HG02981 (cell line): Measurements from ENCODE around the gene CCIN.

ENCODE experiments used
- ATAC-seq: cut with Tn5 transposase; IDR thresholded peaks from one replicate; pipeline ENCODE4 v1.9.1; 2021; ENCODE audit warnings: mild to moderate bottlenecking, moderate library complexity; ENCODE audit not compliant: unreplicated experiment

Gene CCIN

GRCh38 chr9:36189976-36190375, 20.8 kb downstream of the CCIN start:
- ATAC-seq = no peak

DNA sequence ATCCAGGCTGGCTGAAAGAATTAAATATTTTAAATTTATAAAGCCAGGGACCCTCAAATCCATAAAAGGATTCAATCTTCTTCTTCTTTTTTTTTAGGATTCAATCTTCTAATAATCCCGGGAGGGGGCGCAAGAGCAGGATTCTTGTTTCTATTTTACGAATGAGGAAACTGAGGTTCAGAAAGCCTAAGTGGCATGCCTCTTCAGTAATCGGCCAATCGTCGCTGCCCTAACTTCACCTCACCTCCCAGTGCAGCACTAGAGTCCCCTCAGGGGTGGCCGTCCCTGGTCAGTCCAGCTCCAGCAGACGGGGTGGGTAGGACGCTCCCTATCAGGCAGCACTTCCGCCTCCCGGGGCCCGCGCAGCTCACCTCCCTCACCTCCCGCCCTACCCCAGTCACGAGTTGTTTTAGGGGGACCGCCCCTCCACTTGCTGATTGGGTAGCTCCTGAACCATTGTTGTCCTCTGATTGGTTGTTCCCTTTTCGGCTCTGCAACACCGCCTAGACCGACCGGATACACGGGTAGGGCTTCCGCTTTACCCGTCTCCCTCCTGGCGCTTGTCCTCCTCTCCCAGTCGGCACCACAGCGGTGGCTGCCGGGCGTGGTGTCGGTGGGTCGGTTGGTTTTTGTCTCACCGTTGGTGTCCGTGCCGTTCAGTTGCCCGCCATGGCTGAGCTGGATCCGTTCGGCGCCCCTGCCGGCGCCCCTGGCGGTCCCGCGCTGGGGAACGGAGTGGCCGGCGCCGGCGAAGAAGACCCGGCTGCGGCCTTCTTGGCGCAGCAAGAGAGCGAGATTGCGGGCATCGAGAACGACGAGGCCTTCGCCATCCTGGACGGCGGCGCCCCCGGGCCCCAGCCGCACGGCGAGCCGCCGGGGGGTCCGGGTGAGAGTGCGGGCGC, 21.5 kb downstream of the CCIN start, which contains the start of gene CLTA:
CLTA (plus strand) TSS at position 534 of the 902 bp plus-strand sequence; CDS start at position 670, 136 bp downstream.
- peak; percentile 98 for ATAC-seq

GRCh38 chr9:36191290-36191645, 22.1 kb downstream of the CCIN start:
- ATAC-seq = peak; percentile 8

GRCh38 chr9:36191686-36192085, 22.5 kb downstream of the CCIN start:
- no peak for ATAC-seq

DNA sequence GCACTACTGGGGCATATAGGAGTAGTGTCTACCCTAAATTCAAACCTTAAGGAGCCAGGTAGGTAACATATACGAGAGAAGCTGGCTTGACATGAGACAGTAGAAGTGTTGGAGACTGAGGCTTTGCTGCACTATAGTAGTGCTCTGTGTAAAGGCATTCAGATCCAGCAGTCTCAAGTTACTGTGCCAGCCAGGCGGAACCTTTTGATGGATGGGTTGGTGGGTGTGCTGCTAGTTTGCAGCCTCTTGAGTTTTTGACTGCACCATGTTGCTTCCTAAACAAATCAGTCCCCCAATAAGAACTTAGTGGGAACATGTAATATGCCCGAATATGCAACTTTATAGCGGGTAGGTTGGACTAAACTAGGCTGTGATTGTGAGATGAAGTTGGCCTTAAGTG, 23.0 kb downstream of the CCIN start:
- no peak for ATAC-seq

DNA sequence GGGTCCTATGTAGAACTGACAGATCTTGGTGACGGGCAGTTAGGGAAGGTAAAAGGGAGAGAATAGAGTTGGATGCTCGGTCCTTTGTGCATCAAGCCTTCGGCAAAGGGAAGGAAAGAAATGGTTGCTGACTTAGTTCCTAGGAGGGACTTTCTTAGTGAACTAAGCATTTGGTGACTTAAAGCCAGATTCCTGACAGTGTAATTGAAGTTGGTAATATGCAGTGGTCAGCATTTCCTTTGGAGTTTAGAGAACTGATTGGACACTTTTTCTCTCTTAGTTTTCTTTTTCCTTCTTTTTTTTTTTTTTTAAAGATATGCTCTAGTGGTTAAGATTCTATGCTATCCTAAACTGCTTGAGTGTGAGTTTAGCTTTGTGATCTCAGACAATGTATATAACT, 23.8 kb downstream of the CCIN start:
- ATAC-seq = no peak

GRCh38 chr9:36194326-36195000, 25.3 kb downstream of the CCIN start:
- no peak for ATAC-seq

- no peak for ATAC-seq
These were observed 35.8 kb downstream of the CCIN start for GRCh38 chr9:36204906-36205547.

DNA sequence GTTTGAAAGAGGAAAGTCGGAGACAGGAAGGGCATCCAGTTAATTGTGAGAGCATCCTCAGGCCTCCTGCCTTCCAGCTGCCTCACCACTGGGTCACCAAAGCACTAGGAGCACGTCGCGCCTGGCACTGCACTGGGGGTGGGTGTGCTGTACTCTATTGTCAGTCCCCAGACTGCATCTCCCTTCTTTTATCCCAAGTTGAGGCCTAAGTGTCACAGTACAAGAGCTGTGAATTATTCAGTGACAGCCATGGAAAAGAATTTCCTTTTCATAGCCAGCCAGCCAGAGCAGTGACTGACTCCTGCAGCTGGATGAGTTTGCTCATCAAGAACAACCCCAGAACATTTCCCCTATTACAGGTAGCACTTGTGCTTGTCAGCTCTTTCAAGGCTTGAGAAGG, 37.8 kb downstream of the CCIN start:
- no peak for ATAC-seq

DNA sequence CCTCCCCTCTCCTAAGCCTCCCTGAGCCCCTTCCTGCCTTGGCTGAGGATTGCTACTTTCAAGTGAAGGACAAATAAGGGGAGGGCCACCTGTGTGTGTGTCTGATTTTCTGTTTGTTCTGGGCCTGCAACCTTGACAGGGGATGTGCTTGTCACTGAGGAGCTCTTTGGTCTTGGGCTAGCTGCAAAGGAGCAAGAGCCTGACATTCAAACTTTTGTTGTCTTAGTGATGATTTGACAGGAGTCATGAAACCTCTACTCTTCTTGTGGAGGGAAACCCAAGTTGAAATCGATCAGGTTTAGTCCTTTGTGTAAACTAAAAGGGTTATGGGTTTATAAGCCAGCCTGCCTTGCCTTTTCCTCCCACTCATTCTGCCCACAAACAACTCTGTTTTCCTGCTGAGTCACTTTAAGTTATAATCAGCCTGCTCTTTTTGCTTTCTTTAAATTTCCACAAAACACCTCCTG, 38.4 kb downstream of the CCIN start:
- ATAC-seq = no peak

DNA sequence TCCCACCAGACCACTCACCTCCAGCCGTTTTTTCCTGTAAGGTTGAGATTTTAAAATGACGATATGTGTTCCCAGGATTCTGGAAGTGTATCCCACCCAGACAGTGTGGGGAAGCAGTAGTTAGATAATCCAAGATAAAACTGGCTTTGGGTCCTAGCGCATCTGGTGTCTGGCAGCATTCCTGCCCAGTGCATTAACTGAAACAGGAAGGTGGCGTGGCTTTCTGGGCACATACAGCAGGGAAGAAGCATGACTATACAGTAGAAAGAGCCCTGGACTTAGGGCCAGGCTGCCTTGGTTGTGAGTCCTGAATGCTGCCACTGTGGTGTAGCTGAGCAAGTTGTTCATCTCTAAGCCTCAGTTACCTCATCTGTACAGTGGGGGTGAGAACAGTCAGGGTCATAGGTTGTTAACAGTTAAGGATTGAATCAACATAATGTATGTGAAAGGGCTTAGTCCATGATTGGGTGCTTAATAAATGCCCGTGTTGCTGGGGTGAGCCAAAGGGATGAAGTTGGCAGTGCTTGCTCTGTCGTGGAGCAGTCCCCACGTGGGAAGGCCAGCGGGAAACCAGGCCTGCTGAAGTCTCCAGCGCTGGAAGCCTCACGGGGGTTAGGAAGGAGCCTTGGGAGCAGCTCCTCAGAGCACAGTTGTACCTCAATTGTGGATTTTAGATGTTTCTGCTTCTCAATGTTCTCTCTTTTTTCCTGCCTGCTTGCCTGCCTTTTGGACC, 39.5 kb downstream of the CCIN start:
- ATAC-seq = no peak

GRCh38 chr9:36210722-36211121, 41.5 kb downstream of the CCIN start:
- ATAC-seq = no peak

- no peak for ATAC-seq
These were observed 42.3 kb downstream of the CCIN start for GRCh38 chr9:36211510-36211909.

DNA sequence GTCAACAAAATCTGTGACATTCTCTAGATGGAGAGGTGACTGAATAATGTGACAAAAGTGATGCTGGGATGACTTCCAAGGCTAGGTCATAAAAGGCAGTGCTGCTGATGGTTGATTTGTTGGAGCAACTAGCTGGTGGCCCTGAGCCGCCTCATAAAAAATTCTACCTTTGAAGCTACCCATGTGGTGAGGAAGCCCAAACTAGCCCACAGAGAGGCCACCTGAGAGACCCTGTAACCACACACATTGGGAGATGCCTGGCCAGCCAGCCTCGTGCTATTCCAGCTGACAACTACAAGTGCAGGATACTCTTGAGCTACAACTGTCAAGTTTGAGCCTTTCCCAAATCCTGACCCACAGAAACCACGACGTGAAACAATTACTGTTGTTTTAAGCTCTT, 44.2 kb downstream of the CCIN start:
- no peak for ATAC-seq

DNA sequence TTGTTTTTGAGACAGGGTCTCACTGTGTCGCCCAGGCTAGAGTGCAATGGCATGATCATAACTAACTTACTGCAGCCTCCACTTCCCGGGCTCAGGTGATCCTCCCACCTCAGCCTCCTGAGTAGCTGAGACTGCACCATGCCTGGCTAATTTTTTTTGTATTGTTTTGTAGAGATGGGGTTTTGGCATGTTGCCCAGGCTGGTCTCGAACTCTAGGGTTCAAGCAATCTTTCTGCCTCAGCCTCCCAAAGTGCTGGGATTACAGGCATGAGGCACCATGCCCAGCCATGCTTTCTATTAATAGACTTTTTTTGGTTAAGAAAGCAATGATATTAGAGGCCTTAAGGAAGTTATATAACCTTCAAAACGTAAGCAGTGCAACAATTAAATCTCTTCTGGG, 44.8 kb downstream of the CCIN start:
- no peak for ATAC-seq

DNA sequence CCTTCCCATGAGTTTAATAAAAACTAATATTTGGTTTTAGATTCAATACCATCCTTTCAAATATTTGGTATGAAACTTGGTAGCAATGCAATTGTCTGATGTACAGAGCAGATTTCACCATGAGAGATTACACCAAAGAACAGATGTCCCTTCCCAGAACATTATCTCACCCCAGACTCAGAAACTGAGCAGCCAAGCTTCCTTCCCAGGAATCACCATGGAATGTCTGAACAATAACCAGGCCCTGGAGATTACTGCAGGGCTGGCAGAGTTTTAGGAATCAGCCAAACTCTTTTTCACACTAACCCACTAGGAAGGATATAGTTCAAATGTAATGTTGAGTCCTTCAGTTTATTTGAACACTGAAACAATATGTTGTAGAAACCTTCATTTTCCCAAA, 45.4 kb downstream of the CCIN start:
- ATAC-seq = no peak

GRCh38 chr9:36217256-36217968, 48.2 kb downstream of the CCIN start:
- ATAC-seq = no peak

GRCh38 chr9:36218011-36218410, 48.8 kb downstream of the CCIN start:
- ATAC-seq = no peak

DNA sequence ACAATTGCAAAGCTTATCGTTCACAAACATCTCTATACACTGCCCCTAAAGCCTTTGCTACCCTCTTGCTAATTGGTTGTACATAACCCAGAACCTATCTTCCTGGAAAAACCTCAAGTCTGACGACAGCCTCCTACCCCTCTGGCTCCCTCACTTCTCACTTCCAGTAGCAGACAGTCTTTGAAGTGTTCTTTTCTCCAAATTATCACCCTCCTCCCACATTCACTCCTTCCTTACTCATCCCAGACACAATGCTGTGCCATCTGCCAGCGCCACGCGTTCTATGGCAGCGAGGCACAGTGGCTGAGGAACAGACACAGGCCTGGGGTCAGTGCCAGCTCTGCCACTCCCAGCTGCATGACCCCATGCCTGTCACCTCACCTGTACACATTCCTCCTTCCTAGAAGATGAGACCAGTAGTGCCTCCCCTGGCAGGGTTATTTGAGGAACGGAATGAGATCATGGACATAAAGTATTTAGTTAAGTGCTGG, 49.3 kb downstream of the CCIN start:
- ATAC-seq = no peak
